HEK293 (cell line): Measurements from ENCODE around the gene PDE10A.

Source experiments
- CTCF ChIP-seq: fragments of 450-650 bp; formaldehyde crosslinking; IDR thresholded peaks from 2 replicates; pipeline ENCODE4 v1.5.1; 2016; ENCODE audit warnings: missing biosample characterization, missing genetic modification characterization
- IKZF3 ChIP-seq: fragments of 450-650 bp; IDR thresholded peaks from 2 replicates; pipeline ENCODE4 v1.5.0; 2018; ENCODE audit warnings: missing biosample characterization, mild to moderate bottlenecking, missing genetic modification characterization, moderate library complexity
- OSR2 ChIP-seq: fragments of 450-650 bp; formaldehyde crosslinking; IDR thresholded peaks from 2 replicates; pipeline ENCODE4 v1.5.1; 2016; ENCODE audit warnings: missing biosample characterization, missing genetic modification characterization
- SETDB1 ChIP-seq: IDR thresholded peaks from one replicate; pipeline ENCODE4 v1.6.1; 2017; ENCODE audit warnings: mild to moderate bottlenecking, low read length, moderate library complexity, mixed read lengths; ENCODE audit not compliant: insufficient read length
- ZBTB26 ChIP-seq: fragments of 450-650 bp; formaldehyde crosslinking; optimal IDR thresholded peaks from 2 replicates; pipeline ENCODE3; 2016; ENCODE audit warnings: missing biosample characterization, mild to moderate bottlenecking, missing genetic modification characterization
- ZNF423 ChIP-seq: fragments of 450-650 bp; formaldehyde crosslinking; IDR thresholded peaks from 2 replicates; pipeline ENCODE4 v1.5.1; 2016; ENCODE audit warnings: missing biosample characterization, missing genetic modification characterization
- ZNF529 ChIP-seq: fragments of 450-650 bp; formaldehyde crosslinking; IDR thresholded peaks from 2 replicates; pipeline ENCODE4 v1.5.1; 2017; ENCODE audit warnings: missing genetic modification characterization, missing biosample characterization; ENCODE audit not compliant: insufficient replicate concordance
- TF ChIP-seq, protein P1 (sequence below): fragments of 450-650 bp; formaldehyde crosslinking; IDR thresholded peaks from 2 replicates; pipeline ENCODE4 v1.5.1; 2016; ENCODE audit warnings: missing biosample characterization, missing genetic modification characterization, low read depth
- TF ChIP-seq, protein P2 (sequence below): sonication (generic); formaldehyde crosslinking; IDR thresholded peaks from 2 replicates; pipeline ENCODE4 v1.8.1; 2022; ENCODE audit warnings: mild to moderate bottlenecking, moderate library complexity, missing genetic modification reagents

- TF ChIP-seq ZNF529 (tag by site-specific recombination) (no peak), SETDB1 (no peak), CTCF (no peak), ZNF423 (tag by site-specific recombination) (no peak), IKZF3 (tag by site-specific recombination) (peak; percentile 77), OSR2 (tag by site-specific recombination) (peak; percentile 79), ZBTB26 (no peak)
- TF ChIP-seq, protein P1, sequence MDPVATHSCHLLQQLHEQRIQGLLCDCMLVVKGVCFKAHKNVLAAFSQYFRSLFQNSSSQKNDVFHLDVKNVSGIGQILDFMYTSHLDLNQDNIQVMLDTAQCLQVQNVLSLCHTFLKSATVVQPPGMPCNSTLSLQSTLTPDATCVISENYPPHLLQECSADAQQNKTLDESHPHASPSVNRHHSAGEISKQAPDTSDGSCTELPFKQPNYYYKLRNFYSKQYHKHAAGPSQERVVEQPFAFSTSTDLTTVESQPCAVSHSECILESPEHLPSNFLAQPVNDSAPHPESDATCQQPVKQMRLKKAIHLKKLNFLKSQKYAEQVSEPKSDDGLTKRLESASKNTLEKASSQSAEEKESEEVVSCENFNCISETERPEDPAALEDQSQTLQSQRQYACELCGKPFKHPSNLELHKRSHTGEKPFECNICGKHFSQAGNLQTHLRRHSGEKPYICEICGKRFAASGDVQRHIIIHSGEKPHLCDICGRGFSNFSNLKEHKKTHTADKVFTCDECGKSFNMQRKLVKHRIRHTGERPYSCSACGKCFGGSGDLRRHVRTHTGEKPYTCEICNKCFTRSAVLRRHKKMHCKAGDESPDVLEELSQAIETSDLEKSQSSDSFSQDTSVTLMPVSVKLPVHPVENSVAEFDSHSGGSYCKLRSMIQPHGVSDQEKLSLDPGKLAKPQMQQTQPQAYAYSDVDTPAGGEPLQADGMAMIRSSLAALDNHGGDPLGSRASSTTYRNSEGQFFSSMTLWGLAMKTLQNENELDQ (tag by site-specific recombination), result no peak
- TF ChIP-seq, protein P2, sequence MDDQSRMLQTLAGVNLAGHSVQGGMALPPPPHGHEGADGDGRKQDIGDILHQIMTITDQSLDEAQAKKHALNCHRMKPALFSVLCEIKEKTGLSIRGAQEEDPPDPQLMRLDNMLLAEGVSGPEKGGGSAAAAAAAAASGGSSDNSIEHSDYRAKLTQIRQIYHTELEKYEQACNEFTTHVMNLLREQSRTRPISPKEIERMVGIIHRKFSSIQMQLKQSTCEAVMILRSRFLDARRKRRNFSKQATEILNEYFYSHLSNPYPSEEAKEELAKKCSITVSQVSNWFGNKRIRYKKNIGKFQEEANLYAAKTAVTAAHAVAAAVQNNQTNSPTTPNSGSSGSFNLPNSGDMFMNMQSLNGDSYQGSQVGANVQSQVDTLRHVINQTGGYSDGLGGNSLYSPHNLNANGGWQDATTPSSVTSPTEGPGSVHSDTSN (CRISPR knock-in tag), result no peak
Observed at GRCh38 chr6:165649166-165650137, 13.6 kb downstream of the PDE10A start.
